GM19397 (cell line): ENCODE data around the gene SMTN.
"Not testable (repeated sequence)": the region's sequence is repeated elsewhere in the genome, so short reads cannot be mapped to it uniquely, and the experiment has no call there.

Experiments used
- ATAC-seq: cut with Tn5 transposase; IDR thresholded peaks from one replicate; pipeline ENCODE4 v1.9.1; 2021; ENCODE audit warnings: mild to moderate bottlenecking, moderate library complexity; ENCODE audit not compliant: unreplicated experiment

SMTN gene

GRCh38 chr22:31089160-31090100 lies 8.3 kb downstream of the SMTN start:
- no peak for ATAC-seq

GRCh38 chr22:31090217-31091085 lies 9.3 kb downstream of the SMTN start:
- no peak for ATAC-seq

- ATAC-seq, result no peak
These were observed 10.2 kb downstream of the SMTN start for GRCh38 chr22:31091106-31091975.

- no peak for ATAC-seq
These were observed 11.0 kb downstream of the SMTN start for GRCh38 chr22:31092161-31092560.

- ATAC-seq, result no peak
These were observed 12.2 kb downstream of the SMTN start for GRCh38 chr22:31093086-31093850.

GRCh38 chr22:31094021-31094551 lies 13.0 kb downstream of the SMTN start:
- ATAC-seq, result no peak

- no peak for ATAC-seq
These were observed 13.6 kb downstream of the SMTN start for GRCh38 chr22:31094741-31095140.

- ATAC-seq, result no peak
These were observed 14.6 kb downstream of the SMTN start for GRCh38 chr22:31095637-31096249.

- ATAC-seq, result no peak
These were observed 15.7 kb downstream of the SMTN start for GRCh38 chr22:31096657-31097279.

GRCh38 chr22:31097539-31097938 lies 16.4 kb downstream of the SMTN start:
- not testable (repeated sequence) for ATAC-seq

GRCh38 chr22:31097941-31098631 lies 17.0 kb downstream of the SMTN start:
- no peak for ATAC-seq

GRCh38 chr22:31098632-31099110 lies 17.6 kb downstream of the SMTN start:
- ATAC-seq, result no peak

- ATAC-seq, result no peak
These were observed 18.3 kb downstream of the SMTN start for GRCh38 chr22:31099386-31099785.

- ATAC-seq, result no peak
These were observed 19.0 kb downstream of the SMTN start for GRCh38 chr22:31099841-31100761.

- no peak for ATAC-seq
These were observed 19.8 kb downstream of the SMTN start for GRCh38 chr22:31100762-31101525.

- no peak for ATAC-seq
These were observed 21.4 kb downstream of the SMTN start for GRCh38 chr22:31102441-31103081.
